Measurements from ENCODE around the gene SNX25.

The SNX25 gene

GRCh38 chr4:185270885-185271284 lies 61.5 kb downstream of the SNX25 start:
- Histone ChIP-seq H3K4me3 (ENCODE audit: low read length) (no peak overlapping the region), H3K27ac (ENCODE audit: low read depth, low read length) (no peak overlapping the region), H3K4me2 (ENCODE audit: low read length) (no peak overlapping the region), H3K9me2 (replicated peaks; ENCODE audit: control insufficient read depth, low read length) (no peaks in the 10 kb centered on the region), H3K9me3 (ENCODE audit: control insufficient read depth, insufficient read depth, low read length) (no peaks in the 10 kb centered on the region), H3F3A (ENCODE audit: control insufficient read depth, insufficient read depth) (no peaks in the 10 kb centered on the region), H3K4me1 (ENCODE audit: control insufficient read depth, low read length) (peaks cover 19% of the 10 kb centered on the region), H3K79me2 (ENCODE audit: control insufficient read depth, low read length) (peaks cover 40% of the 10 kb centered on the region), H3K36me3 (ENCODE audit: control insufficient read depth, low read length) (peaks cover 67% of the 10 kb centered on the region), H4K20me1 (ENCODE audit: control insufficient read depth, insufficient read depth, low read depth, low read length) (no peaks in the 10 kb centered on the region; the same call in 1 of the 2 replicates), H3K27me3 (ENCODE audit: control insufficient read depth, low read length) (no peaks in the 10 kb centered on the region)
- TF ChIP-seq EZH2phosphoT487 (IDR thresholded peaks at IDR 0.05; ENCODE audit: borderline replicate concordance, low read length), result no peak
- TF ChIP-seq CTCF (IDR thresholded peaks at IDR 0.05; ENCODE audit: low read depth, low read length, poor library complexity, severe bottlenecking), result no peak

GRCh38 chr4:185272245-185272644 lies 62.8 kb downstream of the SNX25 start:
- peaks cover 40% of the 10 kb centered on the region for H3K79me2 ChIP-seq (ENCODE audit: control insufficient read depth, low read length)
- peaks cover 3% of the 10 kb centered on the region; the same call in 1 of the 2 replicates for H4K20me1 ChIP-seq (ENCODE audit: control insufficient read depth, insufficient read depth, low read depth, low read length)
- TF ChIP-seq EZH2phosphoT487 (IDR thresholded peaks at IDR 0.05; ENCODE audit: borderline replicate concordance, low read length) (no peak), CTCF (IDR thresholded peaks at IDR 0.05; ENCODE audit: low read depth, low read length, poor library complexity, severe bottlenecking) (no peak)
- H3K4me2 ChIP-seq (ENCODE audit: low read length), result no peak overlapping the region
- no peaks in the 10 kb centered on the region for H3K9me3 ChIP-seq (ENCODE audit: control insufficient read depth, insufficient read depth, low read length)
- no peaks in the 10 kb centered on the region for H3K9me2 ChIP-seq (replicated peaks; ENCODE audit: control insufficient read depth, low read length)
- H3K27ac ChIP-seq (ENCODE audit: low read depth, low read length), result no peak overlapping the region
- peaks cover 24% of the 10 kb centered on the region for H3K4me1 ChIP-seq (ENCODE audit: control insufficient read depth, low read length)
- no peaks in the 10 kb centered on the region for H3K27me3 ChIP-seq (ENCODE audit: control insufficient read depth, low read length)
- H3K36me3 ChIP-seq (ENCODE audit: control insufficient read depth, low read length), result peaks cover 64% of the 10 kb centered on the region
- no peaks in the 10 kb centered on the region for H3F3A ChIP-seq (ENCODE audit: control insufficient read depth, insufficient read depth)
- H3K4me3 ChIP-seq (ENCODE audit: low read length), result no peak overlapping the region

- peaks cover 3% of the 10 kb centered on the region; the same call in 1 of the 2 replicates for H4K20me1 ChIP-seq (ENCODE audit: control insufficient read depth, insufficient read depth, low read depth, low read length)
- H3K9me2 ChIP-seq (replicated peaks; ENCODE audit: control insufficient read depth, low read length), result no peaks in the 10 kb centered on the region
- H3K4me2 ChIP-seq (ENCODE audit: low read length), result no peak overlapping the region
- peaks cover 24% of the 10 kb centered on the region for H3K4me1 ChIP-seq (ENCODE audit: control insufficient read depth, low read length)
- 0 out of 2 replicates have a peak, but pooled peaks cover 3% of the 10 kb centered on the region for H3F3A ChIP-seq (ENCODE audit: control insufficient read depth, insufficient read depth)
- peaks cover 30% of the 10 kb centered on the region for H3K79me2 ChIP-seq (ENCODE audit: control insufficient read depth, low read length)
- no peak for TF ChIP-seq CTCF (IDR thresholded peaks at IDR 0.05; ENCODE audit: low read depth, low read length, poor library complexity, severe bottlenecking)
- TF ChIP-seq EZH2phosphoT487 (IDR thresholded peaks at IDR 0.05; ENCODE audit: borderline replicate concordance, low read length), result no peak
- no peaks in the 10 kb centered on the region for H3K27me3 ChIP-seq (ENCODE audit: control insufficient read depth, low read length)
- H3K9me3 ChIP-seq (ENCODE audit: control insufficient read depth, insufficient read depth, low read length), result no peaks in the 10 kb centered on the region
- H3K36me3 ChIP-seq (ENCODE audit: control insufficient read depth, low read length), result peaks cover 42% of the 10 kb centered on the region
- no peak overlapping the region for H3K27ac ChIP-seq (ENCODE audit: low read depth, low read length)
- H3K4me3 ChIP-seq (ENCODE audit: low read length), result no peak overlapping the region
These were observed 66.1 kb downstream of the SNX25 start for GRCh38 chr4:185275501-185275900.
